ENCODE data around the gene ZNF493. TPM values are rescaled to one million over a fixed set of nuclear protein-coding genes. Genes with fewer than 3 reads are reported as not detected.

ZNF493 gene
- total RNA-seq, 1 experiment from 2014 or later = 26.4 TPM

- Mint-ChIP-seq H3K27me3 (ENCODE audit: low read depth) (no peaks in the 10 kb centered on the region; the same call in 1 of the 2 replicates), H3K4me3 (no peak overlapping the region; a peak in 1 of 5 replicates), H3K36me3 (ENCODE audit: insufficient read depth in 1 of 3, low read depth in 3 of 3) (peaks cover 65 to 74% (median 70%) of the 10 kb centered on the region in 3 experiments), H3K27ac (peak overlapping the region in 1 of 3 experiments; percentile 82; a peak in 2 of 7 replicates), H3K9me3 (peaks cover 0 to 33% of the 10 kb centered on the region in 2 experiments; a peak in 3 of 5 replicates), H3K4me1 (peaks cover 16 to 18% of the 10 kb centered on the region in 2 experiments)
- no peak overlapping the region for H3K14ac ChIP-seq (ENCODE audit: insufficient read depth, low read length)
- no peak for DNase-seq
- H3K27me3 ChIP-seq (ENCODE audit: insufficient read depth, low read length) = no peaks in the 10 kb centered on the region
- H3K9ac ChIP-seq (ENCODE audit: extremely low read depth, insufficient read length, low read length) = peak overlapping the region; percentile 31
- H3K4ac ChIP-seq (ENCODE audit: low read depth, low read length) = no peak overlapping the region
- H3K79me1 ChIP-seq (ENCODE audit: insufficient read depth, low read depth, low read length, poor library complexity, severe bottlenecking) = peaks cover 11% of the 10 kb centered on the region
- WGBS (ENCODE audit: extremely low coverage, insufficient read length, low lambda C conversion rate) = no CpG with 5 or more reads among the region's 3 CpGs
- H3K4me1 ChIP-seq (ENCODE audit: insufficient read depth, low read length) = no peaks in the 10 kb centered on the region
- H2AK5ac ChIP-seq (ENCODE audit: insufficient read length, low read length) = no peak overlapping the region
- no peak overlapping the region for H2BK120ac ChIP-seq (ENCODE audit: low read depth, low read length, poor library complexity, severe bottlenecking)
- no peaks in the 10 kb centered on the region for H4K20me1 ChIP-seq (ENCODE audit: control insufficient read depth, insufficient read depth, insufficient read length)
- no peak overlapping the region for H2BK5ac ChIP-seq (ENCODE audit: insufficient read length, low read length)
- H4K91ac ChIP-seq (ENCODE audit: insufficient read length, low read depth, low read length) = no peak overlapping the region
- H3K27ac ChIP-seq (ENCODE audit: insufficient read length, low read depth, low read length) = no peak overlapping the region
- no peak overlapping the region for H2BK15ac ChIP-seq (ENCODE audit: low read depth, low read length)
- H2BK12ac ChIP-seq (ENCODE audit: insufficient read length, low read depth, low read length) = no peak overlapping the region
- H3K56ac ChIP-seq (ENCODE audit: insufficient read length, low read depth, low read length) = no peak overlapping the region
- H4K8ac ChIP-seq (replicated peaks; ENCODE audit: insufficient read length, low read depth, low read length) = no peak overlapping the region
- no peak overlapping the region for H4K5ac ChIP-seq (ENCODE audit: insufficient read length, low read depth, low read length)
- no peak overlapping the region for H3T11ph ChIP-seq (ENCODE audit: low read length)
- peaks cover 19% of the 10 kb centered on the region; the same call in 1 of the 2 replicates for H3K79me2 ChIP-seq (ENCODE audit: insufficient read depth, low read length)
- H3K23me2 ChIP-seq (ENCODE audit: insufficient read length, low read depth, low read length, poor library complexity, severe bottlenecking) = no peaks in the 10 kb centered on the region
- TF ChIP-seq CTCF (conservative IDR thresholded peaks at IDR 0.05) = no peak
- H3K23ac ChIP-seq (ENCODE audit: insufficient read length, low read depth, low read length) = no peak overlapping the region
- H3K18ac ChIP-seq (ENCODE audit: insufficient read length, low read depth, low read length) = no peak overlapping the region
- no peaks in the 10 kb centered on the region for H3K9me3 ChIP-seq (ENCODE audit: control insufficient read depth, low read depth, low read length)
- no peak overlapping the region for H3K4me2 ChIP-seq (ENCODE audit: insufficient read depth, insufficient read length, low read length)
- no peak overlapping the region for H2AFZ ChIP-seq (ENCODE audit: low read length)
- no peak overlapping the region for H2BK20ac ChIP-seq (ENCODE audit: low read depth, low read length, poor library complexity, severe bottlenecking)
Observed at GRCh38 chr19:21362291-21362690, 34.6 kb upstream of the ZNF493 start.
